Epithelial cell of proximal tubule (primary cell): Measurements from ENCODE around the gene STH. TPM values are rescaled to one million over a fixed set of nuclear protein-coding genes. Genes with fewer than 3 reads are reported as not detected.

Experiments used
- DNase-seq: peaks from one replicate; pipeline ENCODE4 v3.0.0-alpha.2; 2011; ENCODE audit warnings: low read depth
- H3K4me3 ChIP-seq: 2 replicates; pipeline ENCODE4 v1.5.1; 2011; ENCODE audit warnings: low read depth, mild to moderate bottlenecking, low read length
- CTCF ChIP-seq: conservative IDR thresholded peaks from 2 replicates; pipeline ENCODE4 v1.5.1; 2012; ENCODE audit warnings: low read depth, mild to moderate bottlenecking, low read length
- total RNA-seq: library from RNA; depleted of rRNA; stranded (reverse); fragments of >200 nt; gene quantifications from 2 replicates; pipeline ENCODE4 v1.2.3, GENCODE V29; 2015

STH gene
- total RNA-seq, 1 donor from 2014 or later = not detected

GRCh38 chr17:45977506-45977824 lies 21.6 kb upstream of the STH start:
- no peak overlapping the region for H3K4me3 ChIP-seq
- DNase-seq = no peak
- no peak for TF ChIP-seq CTCF

GRCh38 chr17:45977976-45978626 lies 20.9 kb upstream of the STH start:
- H3K4me3 ChIP-seq = no peak overlapping the region
- no peak for DNase-seq
- no peak for TF ChIP-seq CTCF

- H3K4me3 ChIP-seq = no peak overlapping the region
- DNase-seq = no peak
- TF ChIP-seq CTCF = no peak
These were observed 19.9 kb upstream of the STH start for GRCh38 chr17:45979137-45979536.

GRCh38 chr17:45980855-45981254 lies 18.2 kb upstream of the STH start:
- no peak overlapping the region for H3K4me3 ChIP-seq
- DNase-seq = no peak
- TF ChIP-seq CTCF = no peak

- no peak for TF ChIP-seq CTCF
- no peak overlapping the region for H3K4me3 ChIP-seq
- no peak for DNase-seq
These were observed 17.7 kb upstream of the STH start for GRCh38 chr17:45981306-45981705.

DNA sequence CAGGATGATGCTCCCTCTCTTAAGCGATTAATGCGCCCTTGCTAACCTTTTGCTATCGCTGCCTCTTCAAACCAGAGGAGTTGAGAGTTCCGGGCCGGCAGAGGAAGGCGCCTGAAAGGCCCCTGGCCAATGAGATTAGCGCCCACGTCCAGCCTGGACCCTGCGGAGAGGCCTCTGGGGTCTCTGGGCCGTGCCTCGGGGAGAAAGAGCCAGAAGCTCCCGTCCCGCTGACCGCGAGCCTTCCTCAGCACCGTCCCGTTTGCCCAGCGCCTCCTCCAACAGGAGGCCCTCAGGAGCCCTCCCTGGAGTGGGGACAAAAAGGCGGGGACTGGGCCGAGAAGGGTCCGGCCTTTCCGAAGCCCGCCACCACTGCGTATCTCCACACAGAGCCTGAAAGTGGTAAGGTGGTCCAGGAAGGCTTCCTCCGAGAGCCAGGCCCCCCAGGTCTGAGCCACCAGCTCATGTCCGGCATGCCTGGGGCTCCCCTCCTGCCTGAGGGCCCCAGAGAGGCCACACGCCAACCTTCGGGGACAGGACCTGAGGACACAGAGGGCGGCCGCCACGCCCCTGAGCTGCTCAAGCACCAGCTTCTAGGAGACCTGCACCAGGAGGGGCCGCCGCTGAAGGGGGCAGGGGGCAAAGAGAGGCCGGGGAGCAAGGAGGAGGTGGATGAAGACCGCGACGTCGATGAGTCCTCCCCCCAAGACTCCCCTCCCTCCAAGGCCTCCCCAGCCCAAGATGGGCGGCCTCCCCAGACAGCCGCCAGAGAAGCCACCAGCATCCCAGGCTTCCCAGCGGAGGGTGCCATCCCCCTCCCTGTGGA lies 16.0 kb upstream of the STH start:
- H3K4me3 ChIP-seq = no peak overlapping the region
- no peak for TF ChIP-seq CTCF
- no peak for DNase-seq
